Measurements from ENCODE around the gene EFEMP1.

Gene EFEMP1
- total RNA-seq: 0 to 0.20 reads per million in 2 donors

GRCh38 chr2:55923091-55923981 is at the start of gene EFEMP1:
TSS of gene EFEMP1 (minus strand) at chr2:55923782. CDS start at chr2:55922440, 1,342 bp downstream.
- DNase-seq: peak in 1 of 5 experiments; percentile 26

- no peak for DNase-seq
These were observed 46.9 kb upstream of the EFEMP1 start for GRCh38 chr2:55970500-55970899.

- DNase-seq: no peak
These were observed 45.4 kb upstream of the EFEMP1 start for GRCh38 chr2:55968941-55969340.

GRCh38 chr2:55966401-55967118 is 43.0 kb upstream of the EFEMP1 start:
- DNase-seq: no peak

- DNase-seq: no peak
These were observed 42.4 kb upstream of the EFEMP1 start for GRCh38 chr2:55965966-55966365.

- DNase-seq: no peak
These were observed 41.7 kb upstream of the EFEMP1 start for GRCh38 chr2:55965276-55965675.

GRCh38 chr2:55962915-55963314 is 39.3 kb upstream of the EFEMP1 start:
- no peak for DNase-seq

GRCh38 chr2:55961318-55961911 is 37.8 kb upstream of the EFEMP1 start:
- DNase-seq: peak in 1 of 5 experiments; percentile 18

GRCh38 chr2:55958756-55959155 is 35.2 kb upstream of the EFEMP1 start:
- DNase-seq: no peak

- DNase-seq: no peak
These were observed 33.6 kb upstream of the EFEMP1 start for GRCh38 chr2:55957142-55957541.

- no peak for DNase-seq
These were observed 30.9 kb upstream of the EFEMP1 start for GRCh38 chr2:55954306-55955035.

- DNase-seq: no peak
These were observed 28.8 kb upstream of the EFEMP1 start for GRCh38 chr2:55952415-55952814.

GRCh38 chr2:55951533-55951932 is 28.0 kb upstream of the EFEMP1 start:
- DNase-seq: no peak

GRCh38 chr2:55949613-55950012 is 26.0 kb upstream of the EFEMP1 start:
- no peak for DNase-seq

- DNase-seq: no peak
These were observed 25.6 kb upstream of the EFEMP1 start for GRCh38 chr2:55949211-55949610.

GRCh38 chr2:55948176-55948923 is 24.8 kb upstream of the EFEMP1 start:
- DNase-seq: no peak

GRCh38 chr2:55947752-55948151 is 24.2 kb upstream of the EFEMP1 start:
- no peak for DNase-seq

GRCh38 chr2:55946793-55947192 is 23.2 kb upstream of the EFEMP1 start:
- DNase-seq: no peak

GRCh38 chr2:55943466-55943865 is 19.9 kb upstream of the EFEMP1 start:
- DNase-seq: no peak

- DNase-seq: no peak
These were observed 12.8 kb upstream of the EFEMP1 start for GRCh38 chr2:55936351-55936750.

GRCh38 chr2:55934337-55934736 is 10.8 kb upstream of the EFEMP1 start:
- peak in 1 of 5 experiments; percentile 31 for DNase-seq

- no peak for DNase-seq
These were observed 9.3 kb upstream of the EFEMP1 start for GRCh38 chr2:55932843-55933242.

Data from T-helper 2 cell (primary cell).